HL-60 (cell line): ENCODE results near the gene MLLT6.

Experiments used
- CTCF ChIP-seq: IDR thresholded peaks from one replicate; pipeline ENCODE4 v1.5.1; 2011; ENCODE audit warnings: low read length, control low read depth, inconsistent platforms; ENCODE audit not compliant: insufficient read depth
- GABPA ChIP-seq: IDR thresholded peaks from 2 replicates; pipeline ENCODE4 v1.6.1; 2012; ENCODE audit warnings: low read depth
- POLR2AphosphoS5 ChIP-seq: IDR thresholded peaks from 2 replicates; pipeline ENCODE4 v1.6.1; 2012; ENCODE audit warnings: low read depth
- REST ChIP-seq: IDR thresholded peaks from 2 replicates; pipeline ENCODE4 v1.6.1; 2012; ENCODE audit warnings: low read depth; ENCODE audit not compliant: insufficient replicate concordance

GRCh38 chr17:38740044-38740443, 35.0 kb downstream of the MLLT6 start:
- TF ChIP-seq CTCF (no peak), REST (no peak), GABPA (no peak), POLR2AphosphoS5 (no peak)
